ENCODE data around the gene SYPL2. TPM values are rescaled to one million over a fixed set of nuclear protein-coding genes. Genes with fewer than 3 reads are reported as not detected.
"Not testable (repeated sequence)": the region's sequence is repeated elsewhere in the genome, so short reads cannot be mapped to it uniquely, and the experiment has no call there.

SYPL2 gene
- total RNA-seq, 2 experiments from 2014 or later: not detected

DNA sequence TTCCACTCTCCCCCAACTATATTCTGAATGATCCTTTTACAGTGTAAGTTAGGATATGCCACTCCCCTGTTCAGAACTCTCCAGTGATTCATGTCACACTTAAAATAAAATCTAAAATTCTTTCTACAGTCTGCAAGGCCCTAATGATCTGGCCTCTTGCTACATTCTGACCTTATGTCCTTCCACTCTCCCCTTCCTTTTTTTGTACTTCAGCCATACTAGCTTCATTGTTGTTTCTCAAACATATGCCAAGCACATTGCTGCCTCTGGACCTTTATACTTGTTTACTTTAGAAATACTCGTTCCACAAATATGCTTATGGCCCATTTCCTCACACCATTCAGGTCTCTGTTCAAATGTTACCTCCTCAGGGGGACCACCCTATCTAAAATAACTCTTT, 25.3 kb upstream of the SYPL2 start:
- Mint-ChIP-seq H3K27ac (no peak overlapping the region), H3K27me3 (peaks cover 4% of the 10 kb centered on the region), H3K9me3 (no peaks in the 10 kb centered on the region), H3K36me3 (ENCODE audit: low read depth) (no peaks in the 10 kb centered on the region), H3K4me1 (ENCODE audit: low read depth) (no peaks in the 10 kb centered on the region), H3K4me3 (no peak overlapping the region)
- no peak for DNase-seq
- POLR2A ChIA-PET: no interaction called here
- TF ChIP-seq, protein P1, sequence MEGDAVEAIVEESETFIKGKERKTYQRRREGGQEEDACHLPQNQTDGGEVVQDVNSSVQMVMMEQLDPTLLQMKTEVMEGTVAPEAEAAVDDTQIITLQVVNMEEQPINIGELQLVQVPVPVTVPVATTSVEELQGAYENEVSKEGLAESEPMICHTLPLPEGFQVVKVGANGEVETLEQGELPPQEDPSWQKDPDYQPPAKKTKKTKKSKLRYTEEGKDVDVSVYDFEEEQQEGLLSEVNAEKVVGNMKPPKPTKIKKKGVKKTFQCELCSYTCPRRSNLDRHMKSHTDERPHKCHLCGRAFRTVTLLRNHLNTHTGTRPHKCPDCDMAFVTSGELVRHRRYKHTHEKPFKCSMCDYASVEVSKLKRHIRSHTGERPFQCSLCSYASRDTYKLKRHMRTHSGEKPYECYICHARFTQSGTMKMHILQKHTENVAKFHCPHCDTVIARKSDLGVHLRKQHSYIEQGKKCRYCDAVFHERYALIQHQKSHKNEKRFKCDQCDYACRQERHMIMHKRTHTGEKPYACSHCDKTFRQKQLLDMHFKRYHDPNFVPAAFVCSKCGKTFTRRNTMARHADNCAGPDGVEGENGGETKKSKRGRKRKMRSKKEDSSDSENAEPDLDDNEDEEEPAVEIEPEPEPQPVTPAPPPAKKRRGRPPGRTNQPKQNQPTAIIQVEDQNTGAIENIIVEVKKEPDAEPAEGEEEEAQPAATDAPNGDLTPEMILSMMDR (IDR thresholded peaks at IDR 0.05): no peak
- CTCF ChIA-PET: no interaction called here
- intact Hi-C loops (cut with micrococcal nuclease): no loop called here
- no peak for ATAC-seq

DNA sequence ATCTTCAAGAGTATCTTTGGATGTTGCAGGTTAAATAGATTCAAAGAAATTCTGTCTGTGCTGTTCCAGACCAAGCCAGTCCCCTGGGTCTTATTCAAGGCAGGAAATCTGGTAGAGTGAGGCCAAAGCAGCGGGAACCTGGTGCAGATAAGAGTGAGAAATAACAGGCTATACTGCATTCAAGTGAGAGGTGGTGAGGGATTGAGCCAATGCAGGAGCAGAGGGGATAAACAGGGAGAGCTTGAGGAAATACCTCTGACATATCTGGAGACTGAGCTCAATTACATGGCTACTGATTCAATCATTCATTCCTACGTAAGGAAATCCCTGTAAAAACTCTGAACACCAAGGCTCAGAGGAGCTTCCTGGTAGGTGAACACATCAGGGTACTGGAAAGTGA, 22.9 kb upstream of the SYPL2 start:
- Mint-ChIP-seq H3K9me3 (no peaks in the 10 kb centered on the region), H3K4me1 (ENCODE audit: low read depth) (no peaks in the 10 kb centered on the region), H3K36me3 (ENCODE audit: low read depth) (no peaks in the 10 kb centered on the region), H3K4me3 (no peak overlapping the region), H3K27me3 (peaks cover 13% of the 10 kb centered on the region), H3K27ac (no peak overlapping the region)
- intact Hi-C loops (cut with micrococcal nuclease): no loop called here
- CTCF ChIA-PET: interaction anchor here (2.5 kb wide), 1 partner anchor 89 kb away, joined by 6 read pairs; no protein-coding TSS in a partner anchor
- ATAC-seq (no peak), DNase-seq (no peak)
- POLR2A ChIA-PET: interaction anchor here (1.0 kb wide), 1 partner anchor 458 kb away, joined by 3 read pairs; no protein-coding TSS in a partner anchor
- TF ChIP-seq, protein P1 (IDR thresholded peaks at IDR 0.05): no peak

DNA sequence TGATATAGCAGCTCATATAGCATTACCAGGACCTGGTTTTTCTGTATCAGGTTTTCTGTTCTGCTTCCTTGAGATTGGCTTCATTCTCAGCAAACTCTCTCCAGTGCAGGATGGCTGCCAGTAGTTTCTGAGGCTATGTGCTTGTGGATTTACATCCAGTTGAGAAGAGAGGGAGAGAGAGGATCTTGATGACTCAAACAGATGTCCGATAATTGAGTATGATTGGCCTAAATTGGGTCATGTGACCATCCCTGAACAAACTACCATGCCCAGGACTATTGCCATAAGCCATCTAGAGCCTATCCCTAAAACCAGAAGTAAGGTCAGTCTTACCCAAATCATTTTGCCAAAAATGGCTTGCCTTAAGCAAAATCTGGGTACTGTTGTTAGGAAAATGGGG, 22.0 kb upstream of the SYPL2 start:
- intact Hi-C loops (cut with micrococcal nuclease): no loop called here
- TF ChIP-seq, protein P1 (IDR thresholded peaks at IDR 0.05): no peak
- ChIA-PET CTCF (interaction anchor here (2.5 kb wide), 1 partner anchor 88 kb away, joined by 6 read pairs; no protein-coding TSS in a partner anchor), POLR2A (interaction anchor here (1.0 kb wide), 1 partner anchor 459 kb away, joined by 3 read pairs; no protein-coding TSS in a partner anchor)
- no peaks in the 10 kb centered on the region for H3K9me3 Mint-ChIP-seq
- H3K27ac Mint-ChIP-seq: no peak overlapping the region
- no peak overlapping the region for H3K4me3 Mint-ChIP-seq
- ATAC-seq: no peak
- DNase-seq: no peak
- H3K36me3 Mint-ChIP-seq (ENCODE audit: low read depth): no peaks in the 10 kb centered on the region
- no peaks in the 10 kb centered on the region for H3K4me1 Mint-ChIP-seq (ENCODE audit: low read depth)
- peaks cover 13% of the 10 kb centered on the region for H3K27me3 Mint-ChIP-seq

DNA sequence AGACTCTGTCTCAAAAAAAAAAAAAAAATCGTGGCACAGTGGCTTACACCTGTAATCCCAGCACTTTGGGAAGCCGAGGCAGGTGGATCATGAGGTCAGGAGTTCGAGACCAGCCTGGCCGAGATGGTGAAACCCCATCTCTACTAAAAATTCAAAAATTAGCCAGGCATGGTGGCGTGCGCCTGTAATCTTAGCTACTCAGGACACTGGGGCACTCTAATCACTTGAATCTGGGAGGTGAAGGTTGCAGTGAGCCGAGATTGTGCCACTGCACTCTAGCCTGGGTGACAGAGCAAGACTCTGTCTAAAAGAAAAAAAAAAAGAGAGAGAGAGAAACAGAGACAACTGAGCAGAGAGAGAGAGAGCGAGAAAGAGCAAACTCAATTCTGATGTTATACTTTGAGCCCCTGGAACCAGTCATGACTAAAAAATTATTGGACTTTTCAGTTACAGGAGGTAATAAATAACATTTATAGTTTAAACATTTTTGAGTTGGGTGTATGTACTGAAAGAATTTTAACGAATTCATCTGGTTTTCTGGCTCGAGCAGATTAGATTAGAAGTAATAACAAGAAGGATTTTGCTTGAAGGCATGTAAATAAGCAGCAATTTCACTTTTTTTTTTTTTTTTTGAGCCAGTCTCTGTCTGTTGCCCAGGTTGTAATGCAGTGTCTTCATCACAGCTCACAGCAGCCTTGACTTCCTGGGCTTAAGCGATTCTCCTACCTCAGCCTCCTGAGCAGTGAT, 20.2 kb upstream of the SYPL2 start:
- CTCF ChIA-PET; H3K4me3 Mint-ChIP-seq; H3K27ac Mint-ChIP-seq; H3K9me3 Mint-ChIP-seq; H3K36me3 Mint-ChIP-seq (ENCODE audit: low read depth); ATAC-seq; DNase-seq; intact Hi-C loops (cut with micrococcal nuclease); H3K4me1 Mint-ChIP-seq (ENCODE audit: low read depth): not testable (repeated sequence)
- H3K27me3 Mint-ChIP-seq: peaks cover 20% of the 10 kb centered on the region
- POLR2A ChIA-PET: interaction anchor here (0.7 kb wide), 1 partner anchor 291 kb away, joined by 3 read pairs; no protein-coding TSS in a partner anchor

DNA sequence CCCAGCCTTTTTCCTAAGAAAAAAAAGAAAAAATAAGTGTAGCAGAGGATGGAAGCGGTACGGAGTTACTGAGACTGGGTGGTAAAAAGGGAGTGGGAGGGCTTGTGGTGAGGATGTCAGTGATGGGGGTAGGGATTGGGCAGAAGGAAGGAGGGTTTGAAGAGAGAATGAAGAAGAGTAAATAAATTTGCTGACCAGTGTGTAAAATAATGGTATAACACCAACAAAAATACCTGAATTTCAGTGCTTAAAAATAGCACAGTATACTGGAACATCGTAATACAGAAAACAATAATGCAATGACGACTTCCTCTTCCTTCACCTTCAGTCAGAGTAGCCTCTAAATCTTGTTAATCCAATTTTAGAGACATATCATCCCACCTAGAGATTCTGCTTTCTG, 18.8 kb upstream of the SYPL2 start:
- ChIA-PET POLR2A (no interaction called here), CTCF (no interaction called here)
- Mint-ChIP-seq H3K27me3 (peaks cover 24% of the 10 kb centered on the region), H3K9me3 (peaks cover 2% of the 10 kb centered on the region), H3K27ac (no peak overlapping the region), H3K4me3 (no peak overlapping the region), H3K4me1 (ENCODE audit: low read depth) (no peaks in the 10 kb centered on the region), H3K36me3 (ENCODE audit: low read depth) (no peaks in the 10 kb centered on the region)
- intact Hi-C loops (cut with micrococcal nuclease): no loop called here
- no peak for ATAC-seq
- no peak for DNase-seq
- TF ChIP-seq, protein P1 (IDR thresholded peaks at IDR 0.05): no peak
